Mesothelial cell of epicardium (in vitro differentiated cells): Measurements from ENCODE around the gene ILK. TPM values are rescaled to one million over a fixed set of nuclear protein-coding genes. Genes with fewer than 3 reads are reported as not detected.

Experiments used
- DNase-seq, 2 experiments: peaks; one replicate each; pipeline ENCODE4 v3.0.0; 2021; ENCODE audit warnings: low spot score in 2 of 2; ENCODE audit not compliant: unreplicated experiment in 2 of 2
- H3K27ac Mint-ChIP-seq: 2 replicates; pipeline ENCODE4 v1.8.0; 2021; ENCODE audit warnings: mixed read lengths
- H3K27me3 Mint-ChIP-seq: 2 replicates; pipeline ENCODE4 v1.8.0; 2021; ENCODE audit warnings: low read depth, mixed read lengths
- H3K36me3 Mint-ChIP-seq: 2 replicates; pipeline ENCODE4 v1.8.0; 2021; ENCODE audit warnings: mixed read lengths
- H3K4me1 Mint-ChIP-seq: 2 replicates; pipeline ENCODE4 v1.8.0; 2021; ENCODE audit warnings: mixed read lengths
- H3K4me3 Mint-ChIP-seq: 2 replicates; pipeline ENCODE4 v1.8.0; 2021; ENCODE audit warnings: mild to moderate bottlenecking, moderate library complexity, mixed read lengths
- H3K9me3 Mint-ChIP-seq: 2 replicates; pipeline ENCODE4 v1.8.0; 2021; ENCODE audit warnings: mixed read lengths
- CTCF ChIP-seq: fragments of 200-600 bp; sonication (generic); IDR thresholded peaks from one replicate; pipeline ENCODE4 v1.5.0; 2021; ENCODE audit warnings: antibody characterized with exemption; ENCODE audit not compliant: unreplicated experiment
- total RNA-seq: library from RNA; stranded (reverse); gene quantifications from 3 replicates; pipeline ENCODE4 v1.2.1, GENCODE V29; 2021

ILK gene
- total RNA-seq, 1 donor from 2014 or later: 144 TPM

DNA sequence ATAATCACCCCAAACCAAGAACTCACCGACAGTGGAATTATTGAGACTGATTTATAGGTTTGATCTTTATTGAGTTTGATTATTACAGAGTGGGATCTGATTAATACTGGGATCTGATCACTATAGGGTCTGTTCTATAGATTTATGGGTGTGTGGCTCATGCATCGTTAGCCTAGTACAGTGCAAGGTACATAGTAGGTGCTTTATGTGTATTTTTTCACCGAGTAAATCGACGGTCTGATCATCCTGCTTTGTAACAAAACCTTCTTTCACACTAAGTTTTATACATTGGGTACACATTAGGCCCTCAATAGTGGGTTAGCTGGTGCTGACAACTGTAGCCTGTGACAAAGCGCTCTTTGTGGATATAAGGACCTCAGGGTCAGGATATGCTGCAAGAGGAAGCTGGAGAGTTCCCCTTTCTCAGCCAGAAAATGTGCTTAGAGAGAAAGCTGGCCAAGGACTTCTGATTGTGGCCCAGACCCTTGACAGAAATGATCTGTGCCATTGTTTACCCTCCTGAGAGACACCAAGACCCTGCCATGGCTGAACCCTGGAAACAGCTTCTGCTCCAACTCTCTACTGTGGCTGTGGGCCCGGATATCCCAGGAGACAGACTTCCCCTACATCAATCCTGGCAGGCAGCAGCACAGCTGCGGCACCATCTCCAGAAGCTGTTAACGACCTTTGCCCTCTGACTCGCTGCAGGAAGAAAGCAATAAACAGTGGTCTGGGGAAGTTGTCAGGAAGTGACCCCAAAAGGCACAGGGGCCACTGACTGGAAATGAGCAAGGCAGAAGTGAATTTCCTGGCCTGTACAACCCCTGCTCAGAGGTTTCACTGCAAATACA is 31.7 kb downstream of the ILK start:
- no peak overlapping the region for H3K27ac Mint-ChIP-seq
- DNase-seq: no peak
- H3K36me3 Mint-ChIP-seq: peaks cover 25% of the 10 kb centered on the region
- H3K9me3 Mint-ChIP-seq: no peaks in the 10 kb centered on the region
- H3K4me3 Mint-ChIP-seq: no peak overlapping the region
- peaks cover 18% of the 10 kb centered on the region for H3K27me3 Mint-ChIP-seq
- TF ChIP-seq CTCF: no peak
- H3K4me1 Mint-ChIP-seq: no peaks in the 10 kb centered on the region

DNA sequence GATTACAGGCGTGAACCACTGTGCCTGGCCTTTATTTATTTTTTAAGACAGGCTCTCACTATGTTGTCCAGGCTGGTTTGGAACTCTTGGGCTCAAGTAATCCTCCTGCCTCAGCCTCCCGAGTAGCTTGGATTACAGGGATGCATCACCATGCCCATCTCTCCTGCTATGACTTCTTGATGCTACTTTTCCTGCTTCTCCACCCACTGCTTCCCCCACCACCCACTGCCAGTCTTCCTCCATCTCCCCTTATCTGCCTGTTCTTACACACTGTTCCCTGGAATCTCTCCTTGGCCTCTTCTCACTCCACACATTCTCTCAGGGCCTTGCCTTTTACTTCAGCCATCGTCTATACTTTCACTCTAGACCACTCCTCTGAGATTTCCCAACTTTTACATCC is 32.9 kb downstream of the ILK start:
- Mint-ChIP-seq H3K36me3 (peaks cover 15% of the 10 kb centered on the region), H3K27ac (no peak overlapping the region), H3K27me3 (peaks cover 7% of the 10 kb centered on the region), H3K4me3 (no peak overlapping the region), H3K4me1 (no peaks in the 10 kb centered on the region), H3K9me3 (no peaks in the 10 kb centered on the region)
- DNase-seq: no peak
- TF ChIP-seq CTCF: no peak

DNA sequence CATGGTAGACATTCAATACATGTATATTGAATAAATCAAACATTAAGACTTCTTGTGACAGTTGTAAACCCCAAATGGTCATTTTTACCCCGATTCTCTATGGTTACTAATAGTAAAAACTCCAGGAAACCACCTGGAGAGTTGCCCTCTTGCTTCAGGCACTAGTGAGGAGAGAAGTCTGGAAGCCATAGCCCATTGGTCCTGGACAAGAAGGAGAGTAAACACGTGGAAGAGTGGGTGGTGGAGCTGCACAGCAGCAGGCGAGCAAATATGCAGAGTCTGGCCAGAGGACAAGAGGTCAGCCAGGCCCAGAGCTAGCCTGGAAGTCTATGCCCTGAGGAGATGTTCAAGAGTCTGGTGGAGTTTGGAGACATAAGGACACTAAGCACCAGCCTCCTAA is 34.3 kb downstream of the ILK start:
- no peak for TF ChIP-seq CTCF
- DNase-seq: no peak
- Mint-ChIP-seq H3K9me3 (no peaks in the 10 kb centered on the region), H3K4me1 (no peaks in the 10 kb centered on the region), H3K27me3 (no peaks in the 10 kb centered on the region), H3K27ac (no peak overlapping the region), H3K4me3 (no peak overlapping the region), H3K36me3 (peaks cover 4% of the 10 kb centered on the region)

DNA sequence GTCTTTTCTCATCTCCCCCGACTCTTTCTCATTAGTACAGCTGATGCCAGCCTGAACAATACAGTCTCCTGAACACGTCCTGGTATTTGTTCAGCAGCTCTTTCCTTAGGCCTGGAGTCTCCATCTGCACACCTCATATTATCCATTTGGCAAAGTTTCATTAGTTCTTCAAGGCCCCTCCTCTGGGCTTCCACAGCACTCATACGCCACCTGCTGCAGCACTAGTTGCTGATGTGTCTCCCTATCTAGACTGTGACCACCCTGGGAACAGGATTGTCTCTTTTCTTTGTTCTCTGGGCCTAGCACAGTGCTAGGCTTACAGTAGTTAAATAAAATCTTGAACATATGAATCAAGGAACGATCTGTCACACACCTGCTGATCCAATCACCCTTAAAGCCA is 34.9 kb downstream of the ILK start:
- no peak for DNase-seq
- Mint-ChIP-seq H3K9me3 (no peaks in the 10 kb centered on the region), H3K4me1 (no peaks in the 10 kb centered on the region), H3K4me3 (no peak overlapping the region), H3K36me3 (peaks cover under 1% of the 10 kb centered on the region), H3K27ac (no peak overlapping the region), H3K27me3 (no peaks in the 10 kb centered on the region)
- TF ChIP-seq CTCF: no peak

DNA sequence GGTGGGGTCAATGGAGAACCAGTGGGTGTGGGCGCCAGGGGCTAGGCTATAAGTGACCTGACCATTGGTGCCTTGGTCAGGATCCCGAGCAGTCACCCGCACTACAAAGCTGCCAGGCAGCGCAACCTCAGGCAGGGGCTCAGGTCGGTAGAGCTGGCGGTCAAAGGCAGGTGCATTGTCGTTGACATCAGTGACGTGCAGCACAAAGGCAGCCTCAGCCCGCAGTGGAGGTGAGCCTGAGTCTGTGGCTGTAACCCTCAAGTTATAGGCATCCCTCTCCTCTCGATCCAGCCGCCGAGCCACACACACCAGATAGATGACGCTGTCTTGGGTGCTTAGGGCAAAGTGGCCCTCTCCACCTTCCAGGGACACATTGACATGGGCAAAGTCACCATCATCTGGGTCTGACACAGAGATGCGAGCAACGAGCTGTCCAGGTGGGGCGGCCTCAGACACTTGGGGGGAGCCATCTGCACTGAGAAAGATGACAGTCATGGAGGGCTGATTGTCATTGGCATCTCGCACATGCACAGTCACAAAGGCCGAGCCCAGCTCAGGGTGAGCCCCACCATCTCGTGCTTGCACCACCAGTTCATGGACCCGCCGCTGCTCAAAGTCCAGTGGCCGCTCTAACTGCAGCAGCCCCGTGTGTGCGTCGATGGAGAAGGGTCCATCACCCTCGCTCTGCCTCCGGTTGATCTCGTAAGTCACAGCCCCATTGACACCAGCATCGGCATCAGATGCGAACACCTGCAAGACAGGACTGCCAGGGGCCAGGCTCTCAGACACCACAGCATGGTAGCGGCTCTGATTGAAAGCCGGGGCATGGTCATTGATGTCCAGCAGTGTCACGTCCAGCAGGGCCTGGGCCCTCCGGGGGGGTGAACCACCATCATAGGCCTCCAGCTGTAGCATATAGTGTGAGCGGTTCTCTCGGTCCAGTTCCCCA is 36.7 kb downstream of the ILK start:
- Mint-ChIP-seq H3K27me3 (no peaks in the 10 kb centered on the region), H3K36me3 (peaks cover 3% of the 10 kb centered on the region), H3K9me3 (no peaks in the 10 kb centered on the region), H3K4me1 (no peaks in the 10 kb centered on the region), H3K4me3 (no peak overlapping the region), H3K27ac (no peak overlapping the region)
- no peak for DNase-seq
- no peak for TF ChIP-seq CTCF
